ENCODE results near the gene SNUPN.

DNA sequence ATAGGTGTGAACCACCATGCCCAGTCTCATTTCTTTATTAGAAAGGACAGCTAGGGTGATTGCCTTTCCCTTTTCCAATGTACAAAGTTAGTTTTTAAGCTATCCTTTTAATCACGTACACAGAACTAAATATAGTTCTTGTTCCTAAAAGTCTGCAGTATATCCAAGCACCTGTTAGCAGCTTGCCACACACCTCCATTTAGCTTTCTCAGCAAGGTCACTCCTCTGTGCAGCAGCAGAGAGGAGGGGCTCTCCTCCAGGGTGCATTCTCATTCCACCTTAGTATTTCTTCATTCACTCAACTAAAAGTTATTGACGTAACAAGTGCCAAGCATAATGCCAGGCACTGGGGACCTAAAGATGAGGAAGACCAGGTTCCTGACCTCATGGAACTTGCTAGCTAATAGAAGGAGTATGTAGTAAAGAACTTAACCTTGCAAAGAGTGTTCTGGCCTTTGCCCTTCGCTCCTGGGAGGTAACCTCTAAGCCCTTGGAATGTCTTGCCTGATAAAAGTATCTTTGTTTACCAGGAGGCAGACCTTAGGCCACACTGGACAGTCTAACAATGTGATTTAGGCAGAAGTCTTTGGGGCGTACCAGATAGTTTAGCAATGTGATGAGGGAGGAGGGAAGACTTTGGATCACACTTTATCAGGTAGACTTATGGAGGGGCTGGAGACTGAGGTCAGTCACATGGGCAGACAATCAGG is 33.7 kb downstream of the SNUPN start:
- TF ChIP-seq BHLHE40 (IDR thresholded peaks at IDR 0.05; ENCODE audit: low read depth, low read length) (no peak), POLR2A (IDR thresholded peaks at IDR 0.05; ENCODE audit: low read depth, low read length) (no peak), MXI1 (IDR thresholded peaks at IDR 0.05; ENCODE audit: borderline replicate concordance, low read depth, low read length) (no peak), CHD1 (IDR thresholded peaks at IDR 0.05; ENCODE audit: low read depth, low read length) (no peak), SMC3 (IDR thresholded peaks at IDR 0.05; ENCODE audit: low read depth, low read length) (no peak), FOS (IDR thresholded peaks at IDR 0.05; ENCODE audit: low read depth, low read length) (no peak), MAFK (IDR thresholded peaks at IDR 0.05; ENCODE audit: low read depth, low read length) (no peak), RAD21 (IDR thresholded peaks at IDR 0.05; ENCODE audit: low read length) (no peak), RCOR1 (IDR thresholded peaks at IDR 0.05; ENCODE audit: insufficient replicate concordance, low read length) (no peak), CEBPB (IDR thresholded peaks at IDR 0.05; ENCODE audit: low read depth, low read length) (no peak)
- TF ChIP-seq, protein P1, sequence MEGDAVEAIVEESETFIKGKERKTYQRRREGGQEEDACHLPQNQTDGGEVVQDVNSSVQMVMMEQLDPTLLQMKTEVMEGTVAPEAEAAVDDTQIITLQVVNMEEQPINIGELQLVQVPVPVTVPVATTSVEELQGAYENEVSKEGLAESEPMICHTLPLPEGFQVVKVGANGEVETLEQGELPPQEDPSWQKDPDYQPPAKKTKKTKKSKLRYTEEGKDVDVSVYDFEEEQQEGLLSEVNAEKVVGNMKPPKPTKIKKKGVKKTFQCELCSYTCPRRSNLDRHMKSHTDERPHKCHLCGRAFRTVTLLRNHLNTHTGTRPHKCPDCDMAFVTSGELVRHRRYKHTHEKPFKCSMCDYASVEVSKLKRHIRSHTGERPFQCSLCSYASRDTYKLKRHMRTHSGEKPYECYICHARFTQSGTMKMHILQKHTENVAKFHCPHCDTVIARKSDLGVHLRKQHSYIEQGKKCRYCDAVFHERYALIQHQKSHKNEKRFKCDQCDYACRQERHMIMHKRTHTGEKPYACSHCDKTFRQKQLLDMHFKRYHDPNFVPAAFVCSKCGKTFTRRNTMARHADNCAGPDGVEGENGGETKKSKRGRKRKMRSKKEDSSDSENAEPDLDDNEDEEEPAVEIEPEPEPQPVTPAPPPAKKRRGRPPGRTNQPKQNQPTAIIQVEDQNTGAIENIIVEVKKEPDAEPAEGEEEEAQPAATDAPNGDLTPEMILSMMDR (conservative IDR thresholded peaks at IDR 0.05; ENCODE audit: low read depth, low read length): no peak
- TF ChIP-seq, protein P2, sequence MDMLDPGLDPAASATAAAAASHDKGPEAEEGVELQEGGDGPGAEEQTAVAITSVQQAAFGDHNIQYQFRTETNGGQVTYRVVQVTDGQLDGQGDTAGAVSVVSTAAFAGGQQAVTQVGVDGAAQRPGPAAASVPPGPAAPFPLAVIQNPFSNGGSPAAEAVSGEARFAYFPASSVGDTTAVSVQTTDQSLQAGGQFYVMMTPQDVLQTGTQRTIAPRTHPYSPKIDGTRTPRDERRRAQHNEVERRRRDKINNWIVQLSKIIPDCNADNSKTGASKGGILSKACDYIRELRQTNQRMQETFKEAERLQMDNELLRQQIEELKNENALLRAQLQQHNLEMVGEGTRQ (IDR thresholded peaks at IDR 0.05; ENCODE audit: low read depth, low read length): no peak
